ENCODE data around the gene MEGF11.

GRCh38 chr15:66216806-66217205 is 36.7 kb downstream of the MEGF11 start:
- no peak for TF ChIP-seq CTCF (IDR thresholded peaks at IDR 0.05)
- no peak for TF ChIP-seq POLR2A (IDR thresholded peaks at IDR 0.05)

Data from right lobe of liver (tissue), 4 donors.